ENCODE data around the gene PIGR. TPM values are rescaled to one million over a fixed set of nuclear protein-coding genes. Genes with fewer than 3 reads are reported as not detected.

Gene PIGR
- total and polyA plus RNA-seq, 10 of the 15 experiments (the other 5 are each of a cell fraction or from before 2014, with no cell fraction given): 0.96 to 7.6 (median 1.8) TPM

GRCh38 chr1:206908038-206908437 is 38.2 kb downstream of the PIGR start:
- SMC1A ChIA-PET (ENCODE audit: uncharacterized antibody, unreplicated experiment): interaction anchor here (0.9 to 2.8 kb wide), 13 partner anchors 22 to 250 kb away, joined by 3 to 11 read pairs (median 5); no protein-coding TSS in a partner anchor
- no peak overlapping the region for H3K4me3 ChIP-seq
- WGBS (ENCODE audit: insufficient coverage, insufficient replicate concordance, low lambda C conversion rate, missing lambda C conversion rate): 94% methylated on average over 10 of the region's 10 CpGs
- no peaks in the 10 kb centered on the region for H3K9me3 ChIP-seq (replicated peaks; ENCODE audit: control insufficient read depth, insufficient read depth, low read length)
- DNase-seq (ENCODE audit: low read depth, low spot score) (no peak), FAIRE-seq (no peak), ATAC-seq (no peak)
- intact Hi-C loops (cut with micrococcal nuclease; ENCODE audit: unreplicated experiment): no loop called here
- RAD21 ChIA-PET (ENCODE audit: unreplicated experiment): interaction anchor here (1.5 to 1.6 kb wide), 2 partner anchors 25 to 173 kb away, joined by 4 to 5 read pairs; no protein-coding TSS in a partner anchor
- H2AFZ ChIP-seq (ENCODE audit: control insufficient read depth, low read depth, low read length): no peak overlapping the region
- H3K79me2 ChIP-seq (ENCODE audit: control insufficient read depth, insufficient read depth, low read length): peaks cover 9% of the 10 kb centered on the region
- peak; percentile 30; the same call in 1 of the 2 replicates for TF ChIP-seq POLR2A (IDR thresholded peaks at IDR 0.05; ENCODE audit: low read depth, low read length)
- no peak for TF ChIP-seq ZSCAN29 (IDR thresholded peaks at IDR 0.05)
- TF ChIP-seq POLR2AphosphoS2 (IDR thresholded peaks at IDR 0.05; ENCODE audit: low read depth, low read length): 0 out of 2 replicates have a peak, but pooled peaks have one; percentile 18
- POLR2A ChIA-PET: interaction anchor here (0.8 to 1.1 kb wide), 2 partner anchors 11 to 14 kb away, joined by 3 read pairs; partner anchors contain the start of gene FCMR
- TSS peak; percentile 2 for BruUV-seq (replicated peaks)
- no peaks in the 10 kb centered on the region for H3K27me3 ChIP-seq (replicated peaks in 1 of 2; ENCODE audit: control insufficient read depth in 2 of 2, insufficient read depth in 2 of 2, low read length in 1 of 2)
- CTCF ChIA-PET: interaction anchor here (0.7 to 5.9 kb wide), 13 partner anchors 20 to 272 kb away, joined by 3 to 59 read pairs (median 5); partner anchors contain the start of gene DYRK3
- H3K4me2 ChIP-seq (ENCODE audit: control insufficient read depth, insufficient read depth): no peak overlapping the region
- H3K27ac ChIP-seq (ENCODE audit: control insufficient read depth, insufficient read depth): no peak overlapping the region
- in situ Hi-C loops (cut with MboI): no loop called here
- H3K36me3 ChIP-seq (ENCODE audit: control insufficient read depth in 2 of 2, insufficient read depth in 2 of 2, low read length in 1 of 2): peaks cover 31 to 43% of the 10 kb centered on the region in 2 experiments
- no peaks in the 10 kb centered on the region; the same call in 1 of the 2 replicates for H4K20me1 ChIP-seq (ENCODE audit: control insufficient read depth, insufficient read depth)
- H3K9ac ChIP-seq (ENCODE audit: control insufficient read depth, insufficient read depth, low read length): no peak overlapping the region
- peaks cover 16% of the 10 kb centered on the region for H3K4me1 ChIP-seq (ENCODE audit: control insufficient read depth, insufficient read depth, low read length)

DNA sequence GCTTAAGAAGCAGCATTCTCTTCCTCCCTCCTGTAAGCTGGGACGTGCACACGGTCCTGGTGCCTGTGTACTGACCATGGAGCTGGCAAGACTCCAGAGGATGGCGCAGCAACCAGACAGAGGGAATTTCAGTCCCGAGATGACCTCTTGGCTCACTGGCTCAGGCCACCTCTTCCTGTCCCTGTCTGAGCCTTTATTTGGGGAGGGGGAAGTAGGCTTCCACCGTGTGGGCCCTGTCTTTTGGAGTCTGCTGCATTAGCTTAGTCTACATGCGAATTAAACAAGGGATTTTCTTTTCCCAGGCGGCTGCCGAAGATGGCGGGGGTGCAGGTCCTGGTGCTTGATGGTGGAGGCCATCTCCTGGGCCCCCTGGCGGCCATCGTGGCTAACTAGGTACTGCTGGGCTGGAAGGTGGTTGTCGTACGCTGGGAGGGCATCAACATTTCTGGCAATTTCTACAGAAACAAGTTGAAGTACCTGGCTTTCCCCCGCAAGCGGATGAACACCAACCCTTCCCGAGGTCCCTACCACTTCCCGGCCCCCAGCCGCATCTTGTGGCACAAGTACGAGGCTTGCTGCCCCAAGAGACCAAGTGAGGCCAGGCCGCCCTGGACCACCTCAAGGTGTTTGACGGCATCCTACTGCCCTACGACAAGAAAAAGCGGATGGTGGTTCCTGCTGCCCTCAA is 38.8 kb downstream of the PIGR start:
- POLR2A ChIA-PET: no interaction called here
- Histone ChIP-seq H3K27ac (ENCODE audit: control insufficient read depth, insufficient read depth) (no peak overlapping the region), H3K36me3 (ENCODE audit: control insufficient read depth in 2 of 2, insufficient read depth in 2 of 2, low read length in 1 of 2) (peaks cover 29 to 43% of the 10 kb centered on the region in 2 experiments), H2AFZ (ENCODE audit: control insufficient read depth, low read depth, low read length) (no peak overlapping the region), H3K9me3 (replicated peaks; ENCODE audit: control insufficient read depth, insufficient read depth, low read length) (no peaks in the 10 kb centered on the region), H3K4me2 (ENCODE audit: control insufficient read depth, insufficient read depth) (no peak overlapping the region), H3K9ac (ENCODE audit: control insufficient read depth, insufficient read depth, low read length) (no peak overlapping the region), H3K27me3 (replicated peaks in 1 of 2; ENCODE audit: control insufficient read depth in 2 of 2, insufficient read depth in 2 of 2, low read length in 1 of 2) (no peaks in the 10 kb centered on the region), H3K4me1 (ENCODE audit: control insufficient read depth, insufficient read depth, low read length) (peaks cover 14% of the 10 kb centered on the region), H3K4me3 (no peak overlapping the region), H4K20me1 (ENCODE audit: control insufficient read depth, insufficient read depth) (no peaks in the 10 kb centered on the region; the same call in 1 of the 2 replicates), H3K79me2 (ENCODE audit: control insufficient read depth, insufficient read depth, low read length) (peaks cover 8% of the 10 kb centered on the region)
- FAIRE-seq (no peak), DNase-seq (ENCODE audit: low read depth, low spot score) (no peak), ATAC-seq (no peak)
- TF ChIP-seq YY1 (IDR thresholded peaks at IDR 0.05; ENCODE audit: low read depth, low read length): 0 out of 2 replicates have a peak, but pooled peaks have one; percentile 9
- TF ChIP-seq CTCF (IDR thresholded peaks at IDR 0.05 in 2 of 3, conservative IDR thresholded peaks at IDR 0.05 in 1 of 3; ENCODE audit: control insufficient read depth in 2 of 3, extremely low read depth in 1 of 3, insufficient read depth in 1 of 3, low read depth in 3 of 3, low read length in 3 of 3): peak in 2 of 3 experiments; percentile 11 to 17; a peak in 1 of 6 replicates
- TF ChIP-seq, protein P1, sequence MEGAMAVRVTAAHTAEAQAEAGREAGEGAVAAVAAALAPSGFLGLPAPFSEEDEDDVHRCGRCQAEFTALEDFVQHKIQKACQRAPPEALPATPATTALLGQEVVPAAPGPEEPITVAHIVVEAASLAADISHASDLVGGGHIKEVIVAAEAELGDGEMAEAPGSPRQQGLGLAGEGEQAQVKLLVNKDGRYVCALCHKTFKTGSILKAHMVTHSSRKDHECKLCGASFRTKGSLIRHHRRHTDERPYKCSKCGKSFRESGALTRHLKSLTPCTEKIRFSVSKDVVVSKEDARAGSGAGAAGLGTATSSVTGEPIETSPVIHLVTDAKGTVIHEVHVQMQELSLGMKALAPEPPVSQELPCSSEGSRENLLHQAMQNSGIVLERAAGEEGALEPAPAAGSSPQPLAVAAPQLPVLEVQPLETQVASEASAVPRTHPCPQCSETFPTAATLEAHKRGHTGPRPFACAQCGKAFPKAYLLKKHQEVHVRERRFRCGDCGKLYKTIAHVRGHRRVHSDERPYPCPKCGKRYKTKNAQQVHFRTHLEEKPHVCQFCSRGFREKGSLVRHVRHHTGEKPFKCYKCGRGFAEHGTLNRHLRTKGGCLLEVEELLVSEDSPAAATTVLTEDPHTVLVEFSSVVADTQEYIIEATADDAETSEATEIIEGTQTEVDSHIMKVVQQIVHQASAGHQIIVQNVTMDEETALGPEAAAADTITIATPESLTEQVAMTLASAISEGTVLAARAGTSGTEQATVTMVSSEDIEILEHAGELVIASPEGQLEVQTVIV (IDR thresholded peaks at IDR 0.05; ENCODE audit: borderline replicate concordance, partially characterized antibody): no peak
- TF ChIP-seq KDM1A (IDR thresholded peaks at IDR 0.05; ENCODE audit: borderline replicate concordance): no peak
- BruUV-seq (replicated peaks): no TSS peak
- CTCF ChIA-PET: interaction anchor here (1.1 to 5.9 kb wide), 9 partner anchors 9 to 182 kb away, joined by 3 to 59 read pairs (median 6); no protein-coding TSS in a partner anchor
- RAD21 ChIA-PET (ENCODE audit: unreplicated experiment): interaction anchor here (1.5 kb wide), 1 partner anchor 173 kb away, joined by 4 read pairs; no protein-coding TSS in a partner anchor
- in situ Hi-C loops (cut with MboI): no loop called here
- intact Hi-C loops (cut with micrococcal nuclease; ENCODE audit: unreplicated experiment): no loop called here
- SMC1A ChIA-PET (ENCODE audit: uncharacterized antibody, unreplicated experiment): interaction anchor here (0.8 to 2.8 kb wide), 9 partner anchors 26 to 272 kb away, joined by 3 to 11 read pairs (median 4); partner anchors contain the start of gene DYRK3
- 98% methylated on average over 23 of the region's 23 CpGs for WGBS (ENCODE audit: insufficient coverage, insufficient replicate concordance, low lambda C conversion rate, missing lambda C conversion rate)
